Transverse colon (tissue), 4 donors: ENCODE results near the gene TEKT5.

Experiments used
- CTCF ChIP-seq, 5 experiments: fragments of 200-600 bp in 3 of 5; fragments of 450-650 bp in 2 of 5; sonication (generic) in 3 of 5; IDR thresholded peaks; 1 replicate in 2 of 5; 2 replicates in 3 of 5; pipeline ENCODE4 v1.5.1; 2016 to 2017; ENCODE audit warnings: antibody characterized with exemption in 5 of 5, inconsistent platforms in 3 of 5, mild to moderate bottlenecking in 2 of 5, moderate library complexity in 1 of 5
- EP300 ChIP-seq: sonication (generic); formaldehyde crosslinking; IDR thresholded peaks from one replicate; pipeline ENCODE4 v1.6.1; 2017; ENCODE audit warnings: antibody characterized with exemption, low read depth
- POLR2AphosphoS5 ChIP-seq, 3 donors: sonication (generic); formaldehyde crosslinking; IDR thresholded peaks; one replicate each; pipeline ENCODE4 v1.6.1; 2016; ENCODE audit warnings: antibody characterized with exemption in 3 of 3

- TF ChIP-seq CTCF (IDR thresholded peaks at IDR 0.05) (no peak), EP300 (no peak), POLR2AphosphoS5 (IDR thresholded peaks at IDR 0.05) (no peak)
Observed at GRCh38 chr16:10676284-10676683, 18.4 kb downstream of the TEKT5 start.
